DMS53 (cell line): ENCODE results near the gene GNB5.
"Not testable (repeated sequence)": the region's sequence is repeated elsewhere in the genome, so short reads cannot be mapped to it uniquely, and the experiment has no call there.

Experiments
- DNase-seq: peaks from one replicate; lab custom pipeline; 2025; lab: John Stamatoyannopoulos, UW

Gene GNB5

GRCh38 chr15:52113708-52114107, 77.5 kb downstream of the GNB5 start:
- peak; percentile 43 for DNase-seq

GRCh38 chr15:52113235-52113634, 78.0 kb downstream of the GNB5 start:
- peak; percentile 8 for DNase-seq

- DNase-seq: peak; percentile 80
These were observed 78.9 kb downstream of the GNB5 start for GRCh38 chr15:52112203-52112750.

- no peak for DNase-seq
These were observed 79.5 kb downstream of the GNB5 start for GRCh38 chr15:52111517-52112202.

GRCh38 chr15:52109559-52110451, 81.4 kb downstream of the GNB5 start:
- no peak for DNase-seq

GRCh38 chr15:52107238-52107637, 84.0 kb downstream of the GNB5 start:
- DNase-seq: no peak

GRCh38 chr15:52106641-52107040, 84.6 kb downstream of the GNB5 start:
- no peak for DNase-seq

- no peak for DNase-seq
These were observed 85.3 kb downstream of the GNB5 start for GRCh38 chr15:52105846-52106245.

- DNase-seq: no peak
These were observed 86.6 kb downstream of the GNB5 start for GRCh38 chr15:52104532-52105004.

- DNase-seq: peak; percentile 48
These were observed 87.7 kb downstream of the GNB5 start for GRCh38 chr15:52103217-52104207.

GRCh38 chr15:52102463-52102862, 88.7 kb downstream of the GNB5 start:
- peak; percentile 33 for DNase-seq

- DNase-seq: no peak
These were observed 89.5 kb downstream of the GNB5 start for GRCh38 chr15:52101542-52102323.

- DNase-seq: peak; percentile 50
These were observed 90.3 kb downstream of the GNB5 start for GRCh38 chr15:52100807-52101442.

- DNase-seq: no peak
These were observed 91.4 kb downstream of the GNB5 start for GRCh38 chr15:52099651-52100272.

- DNase-seq: no peak
These were observed 92.9 kb downstream of the GNB5 start for GRCh38 chr15:52098323-52098722.

- DNase-seq: no peak
These were observed 94.0 kb downstream of the GNB5 start for GRCh38 chr15:52097180-52097579.

- DNase-seq: not testable (repeated sequence)
These were observed 94.7 kb downstream of the GNB5 start for GRCh38 chr15:52096536-52096935.

GRCh38 chr15:52095597-52096262, 95.5 kb downstream of the GNB5 start:
- DNase-seq: no peak
